Measurements from ENCODE around the gene ORC6. TPM values are rescaled to one million over a fixed set of nuclear protein-coding genes. Genes with fewer than 3 reads are reported as not detected.

The ORC6 gene
- total RNA-seq, 4 donors from 2014 or later: 1.8 to 3.2 (median 2.1) TPM

DNA sequence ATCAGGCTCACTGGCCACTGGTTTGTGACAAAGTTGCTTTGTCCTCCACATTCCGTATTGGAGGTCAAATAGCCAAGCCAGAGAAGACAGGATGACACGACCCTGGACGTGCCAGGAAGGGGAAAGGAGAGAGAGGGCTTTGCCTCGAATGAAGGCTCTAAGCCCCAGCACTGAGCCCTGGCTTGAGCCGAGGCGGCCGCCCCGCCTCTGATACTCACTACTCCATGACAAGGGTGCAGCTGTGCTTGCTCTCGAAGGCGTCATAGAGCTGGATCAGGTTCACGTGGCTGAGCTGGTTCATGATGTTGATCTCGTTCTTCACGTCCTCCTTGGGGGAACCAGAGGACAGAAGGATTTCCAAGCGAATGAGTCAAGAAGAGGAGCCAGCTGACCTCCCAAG is 39.3 kb downstream of the ORC6 start:
- TF ChIP-seq EP300 (IDR thresholded peaks at IDR 0.05) (no peak), POLR2AphosphoS5 (IDR thresholded peaks at IDR 0.05) (no peak), POLR2A (IDR thresholded peaks at IDR 0.05) (no peak)
- TF ChIP-seq, protein P1, sequence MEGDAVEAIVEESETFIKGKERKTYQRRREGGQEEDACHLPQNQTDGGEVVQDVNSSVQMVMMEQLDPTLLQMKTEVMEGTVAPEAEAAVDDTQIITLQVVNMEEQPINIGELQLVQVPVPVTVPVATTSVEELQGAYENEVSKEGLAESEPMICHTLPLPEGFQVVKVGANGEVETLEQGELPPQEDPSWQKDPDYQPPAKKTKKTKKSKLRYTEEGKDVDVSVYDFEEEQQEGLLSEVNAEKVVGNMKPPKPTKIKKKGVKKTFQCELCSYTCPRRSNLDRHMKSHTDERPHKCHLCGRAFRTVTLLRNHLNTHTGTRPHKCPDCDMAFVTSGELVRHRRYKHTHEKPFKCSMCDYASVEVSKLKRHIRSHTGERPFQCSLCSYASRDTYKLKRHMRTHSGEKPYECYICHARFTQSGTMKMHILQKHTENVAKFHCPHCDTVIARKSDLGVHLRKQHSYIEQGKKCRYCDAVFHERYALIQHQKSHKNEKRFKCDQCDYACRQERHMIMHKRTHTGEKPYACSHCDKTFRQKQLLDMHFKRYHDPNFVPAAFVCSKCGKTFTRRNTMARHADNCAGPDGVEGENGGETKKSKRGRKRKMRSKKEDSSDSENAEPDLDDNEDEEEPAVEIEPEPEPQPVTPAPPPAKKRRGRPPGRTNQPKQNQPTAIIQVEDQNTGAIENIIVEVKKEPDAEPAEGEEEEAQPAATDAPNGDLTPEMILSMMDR (IDR thresholded peaks at IDR 0.05): no peak
- H3K27ac ChIP-seq: no peak overlapping the region
- no peaks in the 10 kb centered on the region for H3K27me3 ChIP-seq
- H3K4me3 ChIP-seq: no peak overlapping the region
- no peaks in the 10 kb centered on the region for H3K4me1 ChIP-seq
- peak; percentile 18 to 58 for DNase-seq (ENCODE audit: low spot score in 2 of 2)
- no peaks in the 10 kb centered on the region for H3K9me3 ChIP-seq
- WGBS: 91% methylated on average over 14 of the region's 14 CpGs
- H3K36me3 ChIP-seq: no peaks in the 10 kb centered on the region

DNA sequence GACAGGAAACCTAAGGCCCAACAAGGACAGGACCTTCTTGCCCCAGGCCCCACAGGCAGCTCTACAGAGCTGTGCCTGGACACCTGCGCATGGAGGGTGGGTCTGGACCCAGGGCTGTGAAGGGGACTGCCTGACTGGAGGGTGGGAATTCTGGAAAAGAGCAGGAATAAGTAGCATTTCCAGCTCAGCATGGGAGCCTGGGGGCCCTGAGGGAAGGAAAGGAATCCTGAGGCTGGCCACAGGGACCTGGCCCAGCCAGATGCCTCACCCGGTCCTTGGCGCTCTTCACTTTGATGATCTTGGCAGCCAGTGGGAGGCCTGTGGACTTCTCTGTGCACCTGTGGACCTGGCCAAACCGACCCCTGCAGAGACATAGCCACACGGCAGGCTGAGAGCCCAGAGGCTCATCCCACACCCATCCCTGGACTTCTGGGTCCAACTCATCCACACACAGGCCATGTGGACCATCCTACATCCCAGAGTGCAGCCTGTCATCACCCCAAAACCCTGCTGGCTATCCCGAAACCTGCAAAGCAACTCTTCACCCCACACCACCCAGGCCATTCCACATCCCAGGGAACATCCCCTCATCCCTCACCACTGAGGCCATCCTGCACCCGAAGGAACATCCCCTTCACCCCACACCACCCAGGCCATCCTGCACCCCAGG is 40.0 kb downstream of the ORC6 start:
- H3K4me3 ChIP-seq: no peak overlapping the region
- no peaks in the 10 kb centered on the region for H3K4me1 ChIP-seq
- WGBS: 80% methylated on average over 4 of the region's 7 CpGs
- no peaks in the 10 kb centered on the region for H3K9me3 ChIP-seq
- no peaks in the 10 kb centered on the region for H3K27me3 ChIP-seq
- no peak for TF ChIP-seq POLR2AphosphoS5 (IDR thresholded peaks at IDR 0.05)
- TF ChIP-seq, protein P1 (IDR thresholded peaks at IDR 0.05): no peak
- TF ChIP-seq POLR2A (IDR thresholded peaks at IDR 0.05): no peak
- no peak for TF ChIP-seq EP300 (IDR thresholded peaks at IDR 0.05)
- H3K27ac ChIP-seq: no peak overlapping the region
- peak; percentile 44 to 63 for DNase-seq (ENCODE audit: low spot score in 2 of 2)
- H3K36me3 ChIP-seq: no peaks in the 10 kb centered on the region

DNA sequence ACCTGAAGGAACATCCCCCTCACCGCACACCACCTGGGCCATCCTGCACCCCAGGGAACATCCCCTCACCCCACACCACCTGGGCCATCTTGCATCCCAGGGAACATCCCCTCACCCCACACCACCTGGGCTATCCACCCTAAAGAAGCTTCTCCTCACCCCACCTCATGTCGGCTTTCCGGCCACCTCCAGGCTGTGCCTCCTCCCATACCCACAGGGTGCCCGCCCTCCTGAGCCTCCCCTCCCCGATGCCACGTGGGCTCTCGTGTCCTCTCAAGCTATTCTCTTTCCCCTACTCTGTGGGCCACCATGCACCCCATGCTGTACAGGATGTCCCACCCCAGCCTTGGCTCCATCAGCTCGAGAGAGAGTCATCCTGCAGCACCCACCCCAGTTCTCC is 40.7 kb downstream of the ORC6 start:
- DNase-seq (ENCODE audit: low spot score in 2 of 2): peak; percentile 52 to 74
- no peaks in the 10 kb centered on the region for H3K36me3 ChIP-seq
- no peak overlapping the region for H3K27ac ChIP-seq
- H3K27me3 ChIP-seq: no peaks in the 10 kb centered on the region
- no peak overlapping the region for H3K4me3 ChIP-seq
- no peaks in the 10 kb centered on the region for H3K9me3 ChIP-seq
- WGBS: 93% methylated on average over 8 of the region's 8 CpGs
- H3K4me1 ChIP-seq: no peaks in the 10 kb centered on the region
- no peak for TF ChIP-seq POLR2A (IDR thresholded peaks at IDR 0.05)
- no peak for TF ChIP-seq EP300 (IDR thresholded peaks at IDR 0.05)
- TF ChIP-seq, protein P1 (IDR thresholded peaks at IDR 0.05): no peak
- TF ChIP-seq POLR2AphosphoS5 (IDR thresholded peaks at IDR 0.05): no peak

DNA sequence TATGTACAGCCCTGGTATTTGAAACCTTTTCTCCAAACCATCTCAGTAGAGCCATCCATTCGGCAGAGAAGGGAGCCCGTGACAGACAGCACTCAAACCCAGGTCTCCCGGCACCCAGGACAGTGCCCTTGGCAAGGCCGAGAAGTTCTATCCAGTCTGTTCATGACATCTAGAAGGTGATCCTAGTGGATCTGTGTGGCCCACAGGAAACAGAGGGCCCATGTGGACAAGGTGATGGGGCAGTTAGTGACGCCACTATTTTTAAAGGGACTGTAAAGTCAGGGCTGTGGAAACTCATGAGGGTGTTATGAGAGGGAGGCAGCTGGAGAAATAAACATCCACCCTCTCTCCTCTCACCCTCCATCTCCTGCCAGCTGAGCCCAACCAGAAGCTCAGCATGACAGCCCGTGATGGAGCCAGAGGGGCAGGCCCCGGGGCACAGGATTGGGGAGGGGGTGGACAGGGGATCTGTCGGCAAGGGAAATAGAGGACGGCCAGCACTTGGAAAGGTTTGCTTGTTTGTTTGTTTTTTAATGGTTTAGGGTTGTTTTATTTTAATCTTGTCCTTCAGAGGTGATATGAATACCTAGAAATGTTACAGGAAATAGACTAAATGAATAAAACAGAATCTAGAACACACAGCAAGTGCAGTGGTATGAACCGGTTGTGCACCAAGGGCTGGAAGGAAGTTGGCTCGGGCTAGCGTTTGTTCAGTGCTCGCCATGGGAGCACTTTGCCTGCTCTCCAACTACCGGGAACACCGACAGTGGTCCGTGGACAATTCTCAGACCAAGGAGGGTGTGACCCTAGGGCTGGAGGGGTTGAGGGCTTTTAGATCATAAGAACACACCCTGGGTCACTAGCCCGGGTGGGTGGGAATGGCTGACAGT is 41.6 kb downstream of the ORC6 start:
- no peaks in the 10 kb centered on the region for H3K9me3 ChIP-seq
- H3K4me1 ChIP-seq: no peaks in the 10 kb centered on the region
- H3K27me3 ChIP-seq: no peaks in the 10 kb centered on the region
- 66% methylated on average over 13 of the region's 17 CpGs for WGBS
- H3K4me3 ChIP-seq: no peak overlapping the region
- TF ChIP-seq POLR2AphosphoS5 (IDR thresholded peaks at IDR 0.05): no peak
- TF ChIP-seq, protein P1 (IDR thresholded peaks at IDR 0.05): no peak
- TF ChIP-seq POLR2A (IDR thresholded peaks at IDR 0.05): no peak
- no peak for TF ChIP-seq EP300 (IDR thresholded peaks at IDR 0.05)
- no peaks in the 10 kb centered on the region for H3K36me3 ChIP-seq
- peak; percentile 38 to 52 for DNase-seq (ENCODE audit: low spot score in 2 of 2)
- H3K27ac ChIP-seq: no peak overlapping the region
